ENCODE results near the gene STAM.

DNA sequence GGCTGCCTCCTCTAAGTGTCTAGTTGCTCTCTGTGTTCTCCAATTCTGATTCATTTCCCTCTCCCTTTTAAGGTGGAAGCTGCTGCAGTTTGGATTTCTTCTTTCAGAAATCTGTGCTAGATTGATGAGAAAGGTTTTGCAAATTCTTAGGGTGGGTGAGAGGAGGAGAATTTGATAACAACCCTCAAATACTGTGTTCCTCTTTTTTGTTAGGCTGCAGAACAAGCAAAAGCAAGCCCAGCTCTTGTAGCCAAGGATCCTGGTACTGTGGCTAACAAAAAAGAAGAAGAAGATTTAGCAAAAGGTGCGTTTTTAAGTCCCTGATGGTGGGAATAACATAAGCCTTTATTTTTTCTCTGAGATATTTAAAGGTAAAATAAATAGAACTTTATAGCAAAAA, 49.1 kb downstream of the STAM start:
- TF ChIP-seq, protein P1, sequence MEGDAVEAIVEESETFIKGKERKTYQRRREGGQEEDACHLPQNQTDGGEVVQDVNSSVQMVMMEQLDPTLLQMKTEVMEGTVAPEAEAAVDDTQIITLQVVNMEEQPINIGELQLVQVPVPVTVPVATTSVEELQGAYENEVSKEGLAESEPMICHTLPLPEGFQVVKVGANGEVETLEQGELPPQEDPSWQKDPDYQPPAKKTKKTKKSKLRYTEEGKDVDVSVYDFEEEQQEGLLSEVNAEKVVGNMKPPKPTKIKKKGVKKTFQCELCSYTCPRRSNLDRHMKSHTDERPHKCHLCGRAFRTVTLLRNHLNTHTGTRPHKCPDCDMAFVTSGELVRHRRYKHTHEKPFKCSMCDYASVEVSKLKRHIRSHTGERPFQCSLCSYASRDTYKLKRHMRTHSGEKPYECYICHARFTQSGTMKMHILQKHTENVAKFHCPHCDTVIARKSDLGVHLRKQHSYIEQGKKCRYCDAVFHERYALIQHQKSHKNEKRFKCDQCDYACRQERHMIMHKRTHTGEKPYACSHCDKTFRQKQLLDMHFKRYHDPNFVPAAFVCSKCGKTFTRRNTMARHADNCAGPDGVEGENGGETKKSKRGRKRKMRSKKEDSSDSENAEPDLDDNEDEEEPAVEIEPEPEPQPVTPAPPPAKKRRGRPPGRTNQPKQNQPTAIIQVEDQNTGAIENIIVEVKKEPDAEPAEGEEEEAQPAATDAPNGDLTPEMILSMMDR (IDR thresholded peaks at IDR 0.05): no peak
- no peak for TF ChIP-seq POLR2A (IDR thresholded peaks at IDR 0.05)
- TF ChIP-seq EP300 (IDR thresholded peaks at IDR 0.05): no peak
- TF ChIP-seq POLR2AphosphoS5 (IDR thresholded peaks at IDR 0.05): no peak
